Measurements from ENCODE around the gene LNPEP.

DNA sequence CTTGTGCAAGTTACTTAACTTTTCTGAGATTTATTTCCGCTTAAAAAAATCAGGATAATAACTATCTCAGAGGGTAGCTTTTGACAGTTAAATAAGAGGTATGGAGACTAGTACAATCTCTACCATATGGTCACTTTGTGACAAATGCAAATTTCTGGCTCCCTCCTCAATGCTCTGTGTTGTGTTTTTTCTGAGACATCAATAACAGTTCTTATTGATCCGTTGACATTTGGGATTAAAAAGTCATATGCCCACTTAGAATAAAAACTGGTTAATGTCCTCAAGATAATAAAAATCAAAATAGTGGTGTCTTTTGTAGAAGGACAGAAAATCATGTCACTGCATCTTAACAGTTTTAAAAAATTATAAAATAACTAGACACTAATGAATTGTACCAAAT is 24.7 kb upstream of the LNPEP start:
- no peak for TF ChIP-seq CTCF (conservative IDR thresholded peaks at IDR 0.05; ENCODE audit: low read length)
- no peak for TF ChIP-seq EZH2phosphoT487 (IDR thresholded peaks at IDR 0.05; ENCODE audit: borderline replicate concordance, low read depth, low read length)

Measured in OCI-LY7 (cell line).